SU-DHL-6 (cell line): ENCODE measurements around the gene TAL2.

Source experiments
- H2AFZ ChIP-seq: fragments of 200-600 bp; sonication (generic); 2 replicates; pipeline ENCODE4 v1.6.1; 2014; ENCODE audit warnings: low read depth, mild to moderate bottlenecking, moderate library complexity, mixed read lengths, antibody characterized with exemption, low read length; ENCODE audit not compliant: severe bottlenecking
- H3F3A ChIP-seq: fragments of 200-600 bp; shearing (Covaris generic); 2 replicates; pipeline ENCODE4 v1.6.0; 2016; ENCODE audit warnings: antibody characterized with exemption, mild to moderate bottlenecking; ENCODE audit not compliant: insufficient read depth
- H3K27ac ChIP-seq: fragments of 200-600 bp; sonication (generic); 2 replicates; pipeline ENCODE4 v1.5.1; 2016; ENCODE audit warnings: low read depth, mild to moderate bottlenecking, low read length, moderate library complexity, mixed read lengths
- H3K27me3 ChIP-seq: fragments of 200-600 bp; sonication (generic), shearing (Covaris generic); 2 replicates; pipeline ENCODE4 v1.6.0; 2014; ENCODE audit warnings: mild to moderate bottlenecking, low read length
- H3K36me3 ChIP-seq: fragments of 200-600 bp; sonication (generic); 2 replicates; pipeline ENCODE4 v1.6.1; 2014; ENCODE audit warnings: mild to moderate bottlenecking, low read length, mixed read lengths
- H3K4me2 ChIP-seq: fragments of 300-600, 200-600 bp; shearing (Covaris generic), sonication (generic); 2 replicates; pipeline ENCODE4 v1.6.0; 2014; ENCODE audit warnings: low read length, low read depth, mild to moderate bottlenecking; ENCODE audit not compliant: poor library complexity, severe bottlenecking
- H3K4me3 ChIP-seq: fragments of 200-600 bp; sonication (generic); 2 replicates; pipeline ENCODE4 v1.5.1; 2014; ENCODE audit warnings: antibody characterized with exemption, low read length, mild to moderate bottlenecking, mixed read lengths; ENCODE audit not compliant: insufficient read depth, poor library complexity, severe bottlenecking
- H3K79me2 ChIP-seq: fragments of 200-600 bp; sonication (generic); 2 replicates; pipeline ENCODE4 v1.6.1; 2014; ENCODE audit warnings: mild to moderate bottlenecking, low read length, moderate library complexity; ENCODE audit not compliant: insufficient read depth
- H3K9ac ChIP-seq: fragments of 200-600 bp; sonication (generic); 2 replicates; pipeline ENCODE4 v1.7.0; 2014; ENCODE audit warnings: mild to moderate bottlenecking, low read length
- H3K9me2 ChIP-seq: fragments of 200-600 bp; sonication (generic); replicated peaks from 2 replicates; pipeline ENCODE4 v1.6.1; 2014; ENCODE audit warnings: low read length; ENCODE audit not compliant: insufficient read depth
- H3K9me3 ChIP-seq: fragments of 200-600 bp; sonication (generic); 2 replicates; pipeline ENCODE4 v1.6.1; 2014; ENCODE audit warnings: low read length, mixed read lengths; ENCODE audit not compliant: insufficient read depth
- H4K20me1 ChIP-seq: fragments of 200-600 bp; sonication (generic); 2 replicates; pipeline ENCODE4 v1.6.1; 2014; ENCODE audit warnings: low read depth, mild to moderate bottlenecking, antibody characterized with exemption, low read length, moderate library complexity, mixed read lengths
- EZH2phosphoT487 ChIP-seq: fragments of 200-600 bp; sonication (generic), shearing (Covaris generic); conservative IDR thresholded peaks from 2 replicates; pipeline ENCODE4 v1.6.1; 2018; ENCODE audit warnings: mild to moderate bottlenecking, antibody characterized with exemption, low read length, moderate library complexity, mixed read lengths
- TF ChIP-seq, protein P1 (sequence below): fragments of 200-600 bp; sonication (generic); IDR thresholded peaks from one replicate; pipeline ENCODE4 v1.5.1; 2017; ENCODE audit warnings: antibody characterized with exemption, mild to moderate bottlenecking, low read length, moderate library complexity; ENCODE audit not compliant: insufficient read depth, poor library complexity, severe bottlenecking

Gene TAL2

DNA sequence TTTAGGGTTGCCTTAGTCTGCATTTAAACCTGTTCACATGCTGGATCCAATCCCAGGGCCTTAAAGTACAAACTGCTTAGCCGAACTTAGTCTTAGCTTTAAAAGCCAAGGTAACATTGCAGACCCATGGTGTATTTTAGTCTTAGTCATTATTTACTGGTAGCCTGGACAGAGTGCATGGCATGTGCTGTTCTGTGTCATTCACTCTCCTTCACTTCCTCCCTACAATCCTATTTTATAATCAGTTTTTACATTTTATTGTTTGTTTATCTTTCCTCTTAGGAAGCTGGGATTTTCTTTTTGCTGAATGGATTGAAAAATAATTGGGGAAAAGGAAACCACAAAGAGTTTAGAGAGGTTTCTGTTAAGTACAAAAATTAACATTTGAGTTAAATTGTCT is 29.4 kb upstream of the TAL2 start:
- Histone ChIP-seq H3K79me2 (no peaks in the 10 kb centered on the region), H3K4me3 (no peak overlapping the region)
- no peak for TF ChIP-seq EZH2phosphoT487
- TF ChIP-seq, protein P1, sequence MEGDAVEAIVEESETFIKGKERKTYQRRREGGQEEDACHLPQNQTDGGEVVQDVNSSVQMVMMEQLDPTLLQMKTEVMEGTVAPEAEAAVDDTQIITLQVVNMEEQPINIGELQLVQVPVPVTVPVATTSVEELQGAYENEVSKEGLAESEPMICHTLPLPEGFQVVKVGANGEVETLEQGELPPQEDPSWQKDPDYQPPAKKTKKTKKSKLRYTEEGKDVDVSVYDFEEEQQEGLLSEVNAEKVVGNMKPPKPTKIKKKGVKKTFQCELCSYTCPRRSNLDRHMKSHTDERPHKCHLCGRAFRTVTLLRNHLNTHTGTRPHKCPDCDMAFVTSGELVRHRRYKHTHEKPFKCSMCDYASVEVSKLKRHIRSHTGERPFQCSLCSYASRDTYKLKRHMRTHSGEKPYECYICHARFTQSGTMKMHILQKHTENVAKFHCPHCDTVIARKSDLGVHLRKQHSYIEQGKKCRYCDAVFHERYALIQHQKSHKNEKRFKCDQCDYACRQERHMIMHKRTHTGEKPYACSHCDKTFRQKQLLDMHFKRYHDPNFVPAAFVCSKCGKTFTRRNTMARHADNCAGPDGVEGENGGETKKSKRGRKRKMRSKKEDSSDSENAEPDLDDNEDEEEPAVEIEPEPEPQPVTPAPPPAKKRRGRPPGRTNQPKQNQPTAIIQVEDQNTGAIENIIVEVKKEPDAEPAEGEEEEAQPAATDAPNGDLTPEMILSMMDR, result no peak

DNA sequence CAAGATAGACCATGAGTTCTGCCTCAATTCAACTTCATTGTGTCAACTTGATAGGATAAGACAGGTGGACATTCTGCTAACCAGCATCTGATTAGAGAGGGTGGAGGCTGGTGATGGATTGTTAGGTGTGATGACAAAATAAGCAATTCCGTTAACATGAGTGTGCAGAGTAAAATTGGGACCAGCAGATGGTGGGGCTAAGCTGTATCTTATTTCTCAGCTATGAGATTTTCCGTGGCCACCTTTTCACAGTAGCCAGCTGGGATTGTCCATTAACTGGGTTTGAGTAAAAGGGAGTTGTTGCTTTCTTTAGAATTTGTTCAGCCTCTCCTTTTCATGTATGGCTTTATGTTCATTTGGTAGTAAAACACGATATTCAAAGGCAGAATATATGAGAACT is 28.8 kb upstream of the TAL2 start:
- Histone ChIP-seq H3K4me3 (no peak overlapping the region), H3K9me3 (no peaks in the 10 kb centered on the region), H3K79me2 (no peaks in the 10 kb centered on the region), H3K4me2 (no peak overlapping the region), H2AFZ (no peak overlapping the region), H4K20me1 (no peaks in the 10 kb centered on the region), H3K9ac (no peak overlapping the region), H3F3A (no peaks in the 10 kb centered on the region), H3K36me3 (no peaks in the 10 kb centered on the region), H3K27ac (no peak overlapping the region), H3K9me2 (no peaks in the 10 kb centered on the region), H3K27me3 (no peaks in the 10 kb centered on the region)
- TF ChIP-seq, protein P1, result no peak
- no peak for TF ChIP-seq EZH2phosphoT487

More for the DNA sequence above, 29.4 kb upstream of the TAL2 start:
- Histone ChIP-seq H3K36me3 (no peaks in the 10 kb centered on the region), H4K20me1 (no peaks in the 10 kb centered on the region), H3K27ac (no peak overlapping the region), H2AFZ (no peak overlapping the region), H3K9me3 (no peaks in the 10 kb centered on the region), H3K4me2 (no peak overlapping the region), H3K9me2 (no peaks in the 10 kb centered on the region), H3K9ac (no peak overlapping the region), H3K27me3 (no peaks in the 10 kb centered on the region), H3F3A (no peaks in the 10 kb centered on the region)

DNA sequence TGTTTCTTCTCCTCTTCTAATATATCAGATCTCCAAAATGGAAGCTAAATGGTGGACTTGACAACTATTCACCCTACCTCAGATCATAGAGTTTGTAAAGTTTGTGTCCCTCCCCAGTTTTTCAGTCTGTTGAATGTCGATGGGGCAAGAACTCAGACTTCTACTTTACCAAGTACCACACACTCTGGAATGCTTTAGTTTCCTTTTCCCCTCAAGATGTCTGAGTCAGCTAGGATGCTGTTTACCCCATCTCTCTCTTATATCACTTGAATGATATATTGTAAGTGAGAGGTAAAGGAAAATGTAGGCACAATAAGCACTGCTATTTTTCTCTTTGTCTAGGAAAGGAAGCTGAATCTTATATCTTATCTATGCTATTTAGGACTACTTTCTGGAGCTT is 25.9 kb upstream of the TAL2 start:
- no peak overlapping the region for H3K27ac ChIP-seq
- H3K9me2 ChIP-seq, result no peaks in the 10 kb centered on the region
- no peaks in the 10 kb centered on the region for H3K9me3 ChIP-seq
- no peaks in the 10 kb centered on the region for H3F3A ChIP-seq
- H3K36me3 ChIP-seq, result no peaks in the 10 kb centered on the region
- no peak overlapping the region for H3K4me3 ChIP-seq
- TF ChIP-seq, protein P1, result no peak
- TF ChIP-seq EZH2phosphoT487, result no peak
- no peak overlapping the region for H3K9ac ChIP-seq
- H3K27me3 ChIP-seq, result no peaks in the 10 kb centered on the region
- H2AFZ ChIP-seq, result no peak overlapping the region
- no peaks in the 10 kb centered on the region for H3K79me2 ChIP-seq
- no peak overlapping the region for H3K4me2 ChIP-seq
- H4K20me1 ChIP-seq, result no peaks in the 10 kb centered on the region
